ENCODE measurements around the gene CHN2.

CHN2 gene

GRCh38 chr7:29236649-29237048 is 42.1 kb downstream of the CHN2 start:
- no peak for TF ChIP-seq POLR2AphosphoS5 (IDR thresholded peaks at IDR 0.05; ENCODE audit: low read depth, low read length)
- no peak for TF ChIP-seq REST (IDR thresholded peaks at IDR 0.05; ENCODE audit: insufficient read depth in 1 of 2, low read depth in 2 of 2, low read length in 2 of 2)
- TF ChIP-seq FOXP2 (optimal IDR thresholded peaks at IDR 0.05; ENCODE audit: borderline replicate concordance, extremely low read depth, extremely low read length, insufficient read depth), result no peak
- TF ChIP-seq SIN3A (IDR thresholded peaks at IDR 0.05; ENCODE audit: borderline replicate concordance, insufficient read depth, low read length), result no peak
- no peak for TF ChIP-seq TAF1 (IDR thresholded peaks at IDR 0.05; ENCODE audit: borderline replicate concordance, insufficient read depth, low read length)

- TF ChIP-seq TAF1 (IDR thresholded peaks at IDR 0.05; ENCODE audit: borderline replicate concordance, insufficient read depth, low read length) (no peak), FOXP2 (optimal IDR thresholded peaks at IDR 0.05; ENCODE audit: borderline replicate concordance, extremely low read depth, extremely low read length, insufficient read depth) (no peak), REST (IDR thresholded peaks at IDR 0.05; ENCODE audit: insufficient read depth in 1 of 2, low read depth in 2 of 2, low read length in 2 of 2) (no peak), POLR2AphosphoS5 (IDR thresholded peaks at IDR 0.05; ENCODE audit: low read depth, low read length) (no peak), SIN3A (IDR thresholded peaks at IDR 0.05; ENCODE audit: borderline replicate concordance, insufficient read depth, low read length) (no peak)
These were observed 42.9 kb downstream of the CHN2 start for GRCh38 chr7:29237489-29237888.

- no peak for TF ChIP-seq TAF1 (IDR thresholded peaks at IDR 0.05; ENCODE audit: borderline replicate concordance, insufficient read depth, low read length)
- TF ChIP-seq REST (IDR thresholded peaks at IDR 0.05; ENCODE audit: insufficient read depth in 1 of 2, low read depth in 2 of 2, low read length in 2 of 2), result no peak
- no peak for TF ChIP-seq SIN3A (IDR thresholded peaks at IDR 0.05; ENCODE audit: borderline replicate concordance, insufficient read depth, low read length)
- no peak for TF ChIP-seq POLR2AphosphoS5 (IDR thresholded peaks at IDR 0.05; ENCODE audit: low read depth, low read length)
- no peak for TF ChIP-seq FOXP2 (optimal IDR thresholded peaks at IDR 0.05; ENCODE audit: borderline replicate concordance, extremely low read depth, extremely low read length, insufficient read depth)
These were observed 45.1 kb downstream of the CHN2 start for GRCh38 chr7:29239638-29240037.

- TF ChIP-seq TAF1 (IDR thresholded peaks at IDR 0.05; ENCODE audit: borderline replicate concordance, insufficient read depth, low read length), result no peak
- no peak for TF ChIP-seq POLR2AphosphoS5 (IDR thresholded peaks at IDR 0.05; ENCODE audit: low read depth, low read length)
- TF ChIP-seq SIN3A (IDR thresholded peaks at IDR 0.05; ENCODE audit: borderline replicate concordance, insufficient read depth, low read length), result no peak
These were observed 47.7 kb downstream of the CHN2 start for GRCh38 chr7:29242265-29242664.

GRCh38 chr7:29243910-29244655 is 49.5 kb downstream of the CHN2 start:
- TF ChIP-seq TAF1 (IDR thresholded peaks at IDR 0.05; ENCODE audit: borderline replicate concordance, insufficient read depth, low read length) (no peak), REST (IDR thresholded peaks at IDR 0.05; ENCODE audit: insufficient read depth in 1 of 2, low read depth in 2 of 2, low read length in 2 of 2) (no peak), FOXP2 (optimal IDR thresholded peaks at IDR 0.05; ENCODE audit: borderline replicate concordance, extremely low read depth, extremely low read length, insufficient read depth) (no peak), SIN3A (IDR thresholded peaks at IDR 0.05; ENCODE audit: borderline replicate concordance, insufficient read depth, low read length) (no peak), POLR2AphosphoS5 (IDR thresholded peaks at IDR 0.05; ENCODE audit: low read depth, low read length) (no peak)

All from PFSK-1 (cell line).